ENCODE data around the gene PRXL2A.
"Not testable (repeated sequence)": the region's sequence is repeated elsewhere in the genome, so short reads cannot be mapped to it uniquely, and the experiment has no call there.

The PRXL2A gene

DNA sequence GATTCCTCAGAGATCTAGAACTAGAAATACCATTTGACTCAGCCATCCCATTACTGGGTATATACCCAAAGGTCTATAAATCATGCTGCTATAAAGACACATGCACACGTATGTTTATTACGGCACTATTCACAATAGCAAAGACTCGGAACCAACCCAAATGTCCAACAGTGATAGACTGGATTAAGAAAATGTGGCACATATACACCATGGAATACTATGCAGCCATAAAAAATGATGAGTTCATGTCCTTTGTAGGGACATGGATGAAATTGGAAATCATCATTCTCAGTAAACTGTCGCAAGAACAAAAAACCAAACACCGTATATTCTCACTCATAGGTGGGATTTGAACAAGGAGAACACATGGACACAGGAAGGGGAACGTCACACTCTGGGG lies 72.0 kb downstream of the PRXL2A start:
- not testable (repeated sequence) for DNase-seq

DNA sequence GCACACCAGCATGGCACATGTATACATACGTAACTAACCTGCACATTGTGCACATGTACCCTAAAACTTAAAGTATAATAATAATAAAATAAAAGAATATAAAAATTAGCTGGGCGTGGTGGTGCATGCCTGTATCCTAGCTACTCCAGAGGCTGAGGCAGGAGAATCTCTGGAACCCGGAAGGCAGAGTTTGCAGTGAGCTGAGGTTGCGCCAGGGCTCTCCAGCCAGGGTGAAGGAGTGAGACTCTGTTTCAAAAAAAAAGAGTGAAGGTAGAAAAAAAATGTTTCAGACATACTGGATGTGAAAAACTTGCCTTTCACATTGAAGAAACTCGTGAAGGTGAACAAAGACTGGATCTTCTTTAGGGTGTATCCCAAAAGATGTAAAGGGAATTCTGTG lies 72.5 kb downstream of the PRXL2A start:
- DNase-seq: no peak

DNA sequence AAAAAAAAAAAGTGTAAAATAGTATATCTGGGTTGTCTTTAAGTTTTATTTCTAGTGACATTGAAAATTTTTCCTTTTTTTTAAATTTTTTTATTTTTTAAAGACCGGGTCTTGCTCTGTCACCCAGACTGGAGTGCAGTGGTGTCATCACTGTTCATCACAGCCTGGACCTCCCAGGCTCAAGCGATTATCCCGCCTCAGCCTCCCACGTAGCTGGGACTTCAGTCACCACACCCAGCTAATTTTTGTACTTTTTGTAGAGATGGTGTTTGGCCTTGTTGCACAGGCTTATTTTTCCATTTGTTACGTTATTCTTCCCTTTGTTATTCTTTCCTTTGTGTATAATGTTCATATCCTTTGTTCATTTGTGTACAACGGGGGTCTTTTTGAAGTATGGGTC lies 75.9 kb downstream of the PRXL2A start:
- no peak for DNase-seq

DNA sequence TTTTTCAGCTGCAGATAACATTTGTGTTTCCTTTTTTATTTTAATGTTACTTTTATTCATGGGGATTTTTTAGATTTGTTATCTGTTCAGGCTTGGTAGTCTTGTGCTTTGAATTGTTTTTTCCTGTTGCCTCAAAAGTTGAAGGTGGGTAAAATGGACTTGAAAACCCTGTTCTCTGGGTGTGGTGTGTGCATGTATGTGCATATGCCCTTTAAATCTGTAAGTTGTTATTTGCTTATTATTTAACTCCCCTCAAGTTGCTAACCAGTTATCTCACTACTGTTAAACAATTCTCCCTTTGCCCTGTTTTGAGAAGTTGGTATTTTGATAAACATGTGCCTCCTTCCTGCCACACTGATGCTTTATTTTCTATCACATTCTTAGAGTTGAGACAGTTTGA lies 76.3 kb downstream of the PRXL2A start:
- no peak for DNase-seq

DNA sequence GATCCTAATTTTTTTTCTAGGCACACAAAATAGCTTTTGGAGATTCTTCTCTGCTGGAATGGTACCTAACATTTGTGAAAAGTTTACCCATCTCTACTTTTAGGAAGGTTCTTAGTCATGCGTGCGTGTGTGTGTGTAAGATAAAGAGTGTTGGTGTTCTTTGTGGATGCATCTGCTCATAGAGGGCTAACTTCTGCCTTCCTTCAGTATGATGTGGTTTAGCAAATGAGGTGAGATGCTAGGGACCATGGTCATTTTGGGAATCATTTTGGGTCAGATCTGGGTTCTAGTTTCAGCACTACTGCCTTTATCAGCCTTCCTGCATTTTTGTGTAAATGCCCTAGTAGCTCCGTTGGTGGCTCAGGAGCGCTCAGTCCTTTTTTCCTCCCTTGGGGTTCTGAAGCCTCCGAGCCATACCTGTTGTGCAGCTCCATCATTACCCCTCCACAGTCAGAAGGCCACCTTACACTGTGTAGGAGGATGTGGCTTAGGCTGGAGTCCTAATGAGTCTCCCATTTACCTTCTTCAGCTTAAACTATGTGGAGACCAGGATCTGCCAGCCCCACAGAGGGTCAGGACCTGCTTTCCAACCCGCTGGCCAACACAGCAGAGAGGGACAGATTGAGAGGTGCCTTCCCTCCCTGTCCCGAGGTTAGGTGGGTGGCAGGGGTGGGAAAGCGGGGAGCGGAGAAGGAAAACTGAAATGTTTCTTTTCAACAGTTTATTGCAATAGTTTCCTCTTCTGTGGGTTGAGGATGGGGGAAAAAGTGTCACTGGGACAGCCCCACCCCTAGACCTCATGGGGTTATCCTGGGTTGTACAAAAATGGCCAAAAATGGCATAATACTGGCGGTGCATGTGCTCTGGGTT lies 77.0 kb downstream of the PRXL2A start:
- DNase-seq: no peak

DNA sequence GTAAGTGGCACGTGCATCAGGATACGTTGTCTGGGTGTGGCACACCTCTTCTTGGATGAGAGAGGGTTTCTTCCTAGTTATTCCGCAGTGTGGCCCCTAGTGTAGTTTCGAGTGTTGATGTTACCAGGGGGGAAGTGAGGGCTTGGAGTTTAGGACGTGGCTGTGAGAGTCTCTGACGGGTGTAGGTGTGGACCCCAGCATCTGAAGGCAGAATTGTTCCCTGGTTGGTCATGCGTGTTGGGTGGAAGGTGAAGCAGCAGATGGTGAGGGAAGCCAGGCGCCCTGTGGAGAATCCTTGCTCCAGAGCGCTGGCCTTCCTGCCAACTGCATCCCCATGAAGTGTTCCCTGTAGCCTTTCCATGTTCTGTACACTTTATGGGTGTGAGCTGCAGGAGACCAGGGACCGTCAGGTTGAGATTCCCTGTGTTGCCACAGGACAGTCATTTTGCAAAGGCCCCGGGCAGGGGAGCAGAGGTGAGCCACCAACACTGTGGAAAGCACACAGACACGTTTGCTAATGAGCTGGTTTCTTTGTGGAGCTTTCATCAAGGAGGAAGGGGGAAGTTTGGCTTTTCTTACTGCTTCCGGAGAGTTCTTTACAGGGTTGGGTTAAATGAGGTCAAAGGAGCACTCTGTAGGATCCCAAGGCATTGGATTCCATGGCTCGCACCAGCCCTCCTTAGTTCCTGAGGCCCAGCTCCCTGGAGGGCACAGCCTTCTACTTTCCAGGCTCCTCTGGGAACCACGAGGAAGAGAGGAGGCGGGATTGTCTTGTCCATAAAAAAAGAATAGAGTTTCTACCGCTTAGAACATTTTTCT lies 77.8 kb downstream of the PRXL2A start:
- no peak for DNase-seq

All from activated gamma-delta T cell (primary cell).